IMR-90 (cell line): ENCODE data around the gene CUX1.

Source experiments
- CTCF ChIP-seq: conservative IDR thresholded peaks from 2 replicates; pipeline ENCODE4 v1.5.1; 2012; ENCODE audit warnings: mild to moderate bottlenecking, low read depth, low read length, improper control_type of control experiment
- NFE2L2 ChIP-seq: fragments of 150-350 bp; IDR thresholded peaks from 2 replicates; pipeline ENCODE4 v1.6.1; 2016; ENCODE audit warnings: low read depth, mild to moderate bottlenecking, low read length
- POLR2A ChIP-seq: IDR thresholded peaks from 2 replicates; pipeline ENCODE4 v1.6.1; 2012; ENCODE audit warnings: mild to moderate bottlenecking, low read depth, low read length
- RAD21 ChIP-seq: IDR thresholded peaks from 2 replicates; pipeline ENCODE4 v1.6.1; 2012; ENCODE audit warnings: low read length, improper control_type of control experiment
- RFX5 ChIP-seq: IDR thresholded peaks from 2 replicates; pipeline ENCODE4 v1.8.0; 2012; ENCODE audit warnings: low read depth, mild to moderate bottlenecking, low read length, moderate library complexity
- USF2 ChIP-seq: fragments of 150-350 bp; IDR thresholded peaks from 2 replicates; pipeline ENCODE4 v1.6.1; 2017; ENCODE audit warnings: mild to moderate bottlenecking, antibody characterized with exemption, low read length, low read depth

GRCh38 chr7:101835136-101835535 is 17.7 kb downstream of the CUX1 start:
- TF ChIP-seq RAD21 (no peak), CTCF (no peak), USF2 (no peak), POLR2A (no peak), RFX5 (no peak), NFE2L2 (no peak)
